HEK293 (cell line): ENCODE measurements around the gene CRAT.

ENCODE experiments used
- CTCF ChIP-seq: fragments of 450-650 bp; formaldehyde crosslinking; IDR thresholded peaks from 2 replicates; pipeline ENCODE4 v1.5.1; 2016; ENCODE audit warnings: missing biosample characterization, missing genetic modification characterization
- PRDM2 ChIP-seq: fragments of 450-650 bp; formaldehyde crosslinking; IDR thresholded peaks from 2 replicates; pipeline ENCODE4 v1.5.1; 2016; ENCODE audit warnings: missing biosample characterization, missing genetic modification characterization, borderline replicate concordance
- ZBTB1 ChIP-seq: fragments of 450-650 bp; formaldehyde crosslinking; IDR thresholded peaks from 2 replicates; pipeline ENCODE4 v1.5.1; 2016; ENCODE audit warnings: missing biosample characterization, missing genetic modification characterization
- ZNF16 ChIP-seq: fragments of 450-650 bp; formaldehyde crosslinking; IDR thresholded peaks from 2 replicates; pipeline ENCODE4 v1.5.1; 2016; ENCODE audit warnings: low read depth, missing biosample characterization, missing genetic modification characterization
- ZNF423 ChIP-seq: fragments of 450-650 bp; formaldehyde crosslinking; IDR thresholded peaks from 2 replicates; pipeline ENCODE4 v1.5.1; 2016; ENCODE audit warnings: missing biosample characterization, missing genetic modification characterization
- ZNF513 ChIP-seq: fragments of 450-650 bp; IDR thresholded peaks from 2 replicates; pipeline ENCODE4 v1.5.1; 2018; ENCODE audit warnings: missing biosample characterization, missing genetic modification characterization
- TF ChIP-seq, protein P1 (sequence below): fragments of 450-650 bp; formaldehyde crosslinking; IDR thresholded peaks from 2 replicates; pipeline ENCODE4 v1.5.1; 2016; ENCODE audit warnings: missing biosample characterization, missing genetic modification characterization, borderline replicate concordance
- TF ChIP-seq, protein P2 (sequence below): fragments of 450-650 bp; formaldehyde crosslinking; conservative IDR thresholded peaks from 2 replicates; pipeline ENCODE4 v1.5.1; 2016; ENCODE audit warnings: low read depth, missing biosample characterization, missing genetic modification characterization

- TF ChIP-seq PRDM2 (no peak), CTCF (tag by site-specific recombination) (no peak), ZNF16 (no peak), ZNF423 (no peak), ZNF513 (tag by site-specific recombination) (no peak), ZBTB1 (tag by site-specific recombination) (no peak)
- TF ChIP-seq, protein P1, sequence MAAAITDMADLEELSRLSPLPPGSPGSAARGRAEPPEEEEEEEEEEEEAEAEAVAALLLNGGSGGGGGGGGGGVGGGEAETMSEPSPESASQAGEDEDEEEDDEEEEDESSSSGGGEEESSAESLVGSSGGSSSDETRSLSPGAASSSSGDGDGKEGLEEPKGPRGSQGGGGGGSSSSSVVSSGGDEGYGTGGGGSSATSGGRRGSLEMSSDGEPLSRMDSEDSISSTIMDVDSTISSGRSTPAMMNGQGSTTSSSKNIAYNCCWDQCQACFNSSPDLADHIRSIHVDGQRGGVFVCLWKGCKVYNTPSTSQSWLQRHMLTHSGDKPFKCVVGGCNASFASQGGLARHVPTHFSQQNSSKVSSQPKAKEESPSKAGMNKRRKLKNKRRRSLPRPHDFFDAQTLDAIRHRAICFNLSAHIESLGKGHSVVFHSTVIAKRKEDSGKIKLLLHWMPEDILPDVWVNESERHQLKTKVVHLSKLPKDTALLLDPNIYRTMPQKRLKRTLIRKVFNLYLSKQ: no peak
- TF ChIP-seq, protein P2, sequence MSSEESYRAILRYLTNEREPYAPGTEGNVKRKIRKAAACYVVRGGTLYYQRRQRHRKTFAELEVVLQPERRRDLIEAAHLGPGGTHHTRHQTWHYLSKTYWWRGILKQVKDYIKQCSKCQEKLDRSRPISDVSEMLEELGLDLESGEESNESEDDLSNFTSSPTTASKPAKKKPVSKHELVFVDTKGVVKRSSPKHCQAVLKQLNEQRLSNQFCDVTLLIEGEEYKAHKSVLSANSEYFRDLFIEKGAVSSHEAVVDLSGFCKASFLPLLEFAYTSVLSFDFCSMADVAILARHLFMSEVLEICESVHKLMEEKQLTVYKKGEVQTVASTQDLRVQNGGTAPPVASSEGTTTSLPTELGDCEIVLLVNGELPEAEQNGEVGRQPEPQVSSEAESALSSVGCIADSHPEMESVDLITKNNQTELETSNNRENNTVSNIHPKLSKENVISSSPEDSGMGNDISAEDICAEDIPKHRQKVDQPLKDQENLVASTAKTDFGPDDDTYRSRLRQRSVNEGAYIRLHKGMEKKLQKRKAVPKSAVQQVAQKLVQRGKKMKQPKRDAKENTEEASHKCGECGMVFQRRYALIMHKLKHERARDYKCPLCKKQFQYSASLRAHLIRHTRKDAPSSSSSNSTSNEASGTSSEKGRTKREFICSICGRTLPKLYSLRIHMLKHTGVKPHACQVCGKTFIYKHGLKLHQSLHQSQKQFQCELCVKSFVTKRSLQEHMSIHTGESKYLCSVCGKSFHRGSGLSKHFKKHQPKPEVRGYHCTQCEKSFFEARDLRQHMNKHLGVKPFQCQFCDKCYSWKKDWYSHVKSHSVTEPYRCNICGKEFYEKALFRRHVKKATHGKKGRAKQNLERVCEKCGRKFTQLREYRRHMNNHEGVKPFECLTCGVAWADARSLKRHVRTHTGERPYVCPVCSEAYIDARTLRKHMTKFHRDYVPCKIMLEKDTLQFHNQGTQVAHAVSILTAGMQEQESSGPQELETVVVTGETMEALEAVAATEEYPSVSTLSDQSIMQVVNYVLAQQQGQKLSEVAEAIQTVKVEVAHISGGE (tag by site-specific recombination): no peak
Measured at GRCh38 chr9:129122133-129122532, 11.5 kb upstream of the CRAT start.
